CD14-positive monocyte (primary cell): ENCODE data around the gene RAPGEF6. TPM values are rescaled to one million over a fixed set of nuclear protein-coding genes. Genes with fewer than 3 reads are reported as not detected.

ENCODE experiments used
- DNase-seq, 3 donors: peaks; one replicate each; pipeline ENCODE4 v3.0.0-alpha.2; 2011 to 2022
- H2AFZ ChIP-seq: 2 replicates; pipeline ENCODE4 v1.6.0; 2012; ENCODE audit warnings: mild to moderate bottlenecking, low read depth, low read length, inconsistent platforms; ENCODE audit not compliant: insufficient read depth, poor library complexity, severe bottlenecking
- H3K27ac ChIP-seq, 2 donors: 1 replicate in 1 of 2; 2 replicates in 1 of 2; pipeline ENCODE4 v1.5.1; 2012 to 2013; ENCODE audit warnings: low read length in 2 of 2, control low read depth in 1 of 2, inconsistent platforms in 1 of 2, low read depth in 1 of 2, mild to moderate bottlenecking in 1 of 2
- H3K27me3 ChIP-seq, 2 donors: one replicate each; pipeline versions ENCODE4 v1.6.0 to v1.6.1; 2011 to 2013; ENCODE audit warnings: low read length in 2 of 2; ENCODE audit not compliant: control insufficient read depth in 2 of 2, insufficient read depth in 2 of 2
- H3K36me3 ChIP-seq, 2 donors: replicated peaks in 1 of 2; 1 replicate in 1 of 2; 2 replicates in 1 of 2; pipeline versions ENCODE4 v1.5.1 to v1.6.1; 2012 to 2013; ENCODE audit warnings: low read length in 2 of 2, control low read depth in 1 of 2, inconsistent platforms in 1 of 2, mild to moderate bottlenecking in 1 of 2; ENCODE audit not compliant: insufficient read depth in 2 of 2, control insufficient read depth in 1 of 2
- H3K4me1 ChIP-seq, 2 donors: 1 replicate in 1 of 2; 2 replicates in 1 of 2; pipeline versions ENCODE4 v1.5.1 to v1.6.1; 2012 to 2013; ENCODE audit warnings: low read length in 2 of 2, control low read depth in 1 of 2, inconsistent platforms in 1 of 2, mild to moderate bottlenecking in 1 of 2, moderate library complexity in 1 of 2; ENCODE audit not compliant: insufficient read depth in 2 of 2, control insufficient read depth in 1 of 2
- H3K4me2 ChIP-seq: replicated peaks from 2 replicates; pipeline ENCODE3; 2012; ENCODE audit warnings: low read length, moderate library complexity, mild to moderate bottlenecking; ENCODE audit not compliant: poor library complexity, severe bottlenecking; ENCODE audit errors: extremely low read depth
- H3K4me3 ChIP-seq, 3 experiments: fragments of 200-600 bp in 1 of 3; sonication (generic) in 1 of 3; replicated peaks in 1 of 3; 1 replicate in 2 of 3; 2 replicates in 1 of 3; pipeline ENCODE4 v1.5.1; 2011 to 2013; ENCODE audit warnings: low read length in 3 of 3, mild to moderate bottlenecking in 3 of 3, control low read depth in 2 of 3, low read depth in 2 of 3, inconsistent platforms in 1 of 3, moderate library complexity in 1 of 3
- H3K79me2 ChIP-seq: 2 replicates; pipeline ENCODE4 v1.6.0; 2012; ENCODE audit warnings: mild to moderate bottlenecking, control low read depth, inconsistent platforms, low read length, moderate library complexity; ENCODE audit not compliant: insufficient read depth
- H3K9ac ChIP-seq: 2 replicates; pipeline ENCODE4 v1.6.0; 2017; ENCODE audit warnings: low read length, mild to moderate bottlenecking; ENCODE audit not compliant: insufficient read depth, poor library complexity, severe bottlenecking
- H3K9me3 ChIP-seq, 2 donors: replicated peaks in 1 of 2; 1 replicate in 1 of 2; 2 replicates in 1 of 2; pipeline versions ENCODE4 v1.5.1 to v1.6.1; 2012 to 2013; ENCODE audit warnings: low read length in 2 of 2, control low read depth in 1 of 2; ENCODE audit not compliant: control insufficient read depth in 1 of 2, insufficient read depth in 1 of 2
- H4K20me1 ChIP-seq: 2 replicates; pipeline ENCODE4 v1.6.0; 2012; ENCODE audit warnings: mild to moderate bottlenecking, low read length, control low read depth, moderate library complexity; ENCODE audit not compliant: insufficient read depth
- H3K27ac Mint-ChIP-seq, 7 donors: one replicate each; pipeline ENCODE4 v1.8.0; 2020; ENCODE audit warnings: mild to moderate bottlenecking in 7 of 7, mixed read lengths in 7 of 7, moderate library complexity in 6 of 7, inconsistent platforms in 2 of 7
- H3K27me3 Mint-ChIP-seq, 3 donors: one replicate each; pipeline ENCODE4 v1.8.0; 2021 to 2022; ENCODE audit warnings: low read depth in 3 of 3, mild to moderate bottlenecking in 3 of 3, mixed read lengths in 3 of 3, moderate library complexity in 3 of 3, inconsistent platforms in 1 of 3
- H3K36me3 Mint-ChIP-seq, 2 donors: one replicate each; pipeline ENCODE4 v1.8.0; 2020; ENCODE audit warnings: mixed read lengths in 2 of 2, inconsistent platforms in 1 of 2, mild to moderate bottlenecking in 1 of 2
- H3K4me1 Mint-ChIP-seq: one replicate; pipeline ENCODE4 v1.8.0; 2020; ENCODE audit warnings: mild to moderate bottlenecking, mixed read lengths
- H3K4me3 Mint-ChIP-seq, 2 donors: one replicate each; pipeline ENCODE4 v1.8.0; 2020; ENCODE audit warnings: mild to moderate bottlenecking in 2 of 2, mixed read lengths in 2 of 2, moderate library complexity in 1 of 2
- H3K9me3 Mint-ChIP-seq, 7 donors: one replicate each; pipeline ENCODE4 v1.8.0; 2020 to 2022; ENCODE audit warnings: mixed read lengths in 7 of 7, mild to moderate bottlenecking in 6 of 7, moderate library complexity in 6 of 7, inconsistent platforms in 2 of 7
- WGBS: methylation state at CpG from one replicate; pipeline ENCODE4 v1.1.5; 2013; ENCODE audit warnings: missing lambda C conversion rate; ENCODE audit not compliant: insufficient coverage; 5-methylcytosine and 5-hydroxymethylcytosine counted together
- intact Hi-C, 2 donors: fragments of 100-400 bp; cut with micrococcal nuclease; formaldehyde crosslinking; loops; one replicate each; pipeline versions ENCODE4 v1.15.0 to v1.15.1; 2023
- polyA plus RNA-seq, 3 donors: library from polyadenylated mRNA; depleted of rRNA in 1 of 3; unstranded in 2 of 3; stranded (reverse) in 1 of 3; fragments of 300-500 nt in 2 of 3; fragments of >200 nt in 1 of 3; fragmentation: Illumina TruSeq in 2 of 3; gene quantifications; 1 replicate in 2 of 3; 2 replicates in 1 of 3; pipeline ENCODE4 v1.2.3, GENCODE V29; 2012 to 2021
- TF ChIP-seq, protein P1 (sequence below): fragments of 200-600 bp; IDR thresholded peaks from one replicate; pipeline ENCODE4 v1.8.0; 2022; ENCODE audit warnings: antibody characterized with exemption, mild to moderate bottlenecking

The RAPGEF6 gene
- polyA plus RNA-seq, 3 donors = 2.9 to 4.8 (median 4.8) TPM

DNA sequence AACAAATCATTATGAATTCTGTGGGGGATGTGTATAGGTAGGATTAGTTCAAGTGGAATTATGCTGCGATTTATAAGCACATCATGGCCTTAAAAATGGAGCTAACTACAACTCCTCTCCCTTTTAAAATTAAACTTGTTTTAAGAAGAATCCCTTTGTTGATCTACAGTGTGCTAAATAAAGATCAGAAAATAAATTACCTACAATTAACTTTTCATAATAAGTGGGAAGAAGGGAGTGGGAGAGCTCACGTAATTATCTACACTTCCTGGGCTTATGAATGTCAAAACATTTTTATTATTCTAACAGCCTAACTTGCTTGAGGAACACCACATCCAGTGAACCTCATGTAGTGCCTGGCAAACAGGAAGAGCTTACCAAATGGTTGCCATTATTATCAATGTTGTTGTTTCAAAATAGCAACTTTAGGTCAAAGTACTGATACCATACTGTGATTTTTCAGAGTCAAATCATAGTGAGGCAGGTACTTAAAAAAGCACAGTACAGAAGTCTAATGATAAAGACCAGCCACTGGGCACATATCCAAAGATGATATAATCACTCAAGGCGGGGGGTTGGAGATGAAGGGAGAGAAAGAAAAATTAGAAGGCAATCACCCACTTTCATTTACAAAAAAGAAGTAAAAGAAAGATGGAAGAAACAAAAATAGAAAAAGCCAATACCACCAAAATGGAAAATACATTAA, 174.0 kb downstream of the RAPGEF6 start:
- peaks cover 3 to 33% of the 10 kb centered on the region in 2 donors for H3K36me3 ChIP-seq
- no peak overlapping the region for H3K9ac ChIP-seq
- H4K20me1 ChIP-seq = no peaks in the 10 kb centered on the region
- Mint-ChIP-seq H3K4me3 (no peak overlapping the region), H3K9me3 (peaks cover 0 to 2% (median 0%) of the 10 kb centered on the region in 7 donors), H3K27me3 (no peaks in the 10 kb centered on the region), H3K27ac (no peak overlapping the region), H3K36me3 (peaks cover 28 to 31% of the 10 kb centered on the region in 2 donors), H3K4me1 (peaks cover 16% of the 10 kb centered on the region)
- H2AFZ ChIP-seq = no peak overlapping the region
- H3K79me2 ChIP-seq = no peaks in the 10 kb centered on the region
- TF ChIP-seq, protein P1, sequence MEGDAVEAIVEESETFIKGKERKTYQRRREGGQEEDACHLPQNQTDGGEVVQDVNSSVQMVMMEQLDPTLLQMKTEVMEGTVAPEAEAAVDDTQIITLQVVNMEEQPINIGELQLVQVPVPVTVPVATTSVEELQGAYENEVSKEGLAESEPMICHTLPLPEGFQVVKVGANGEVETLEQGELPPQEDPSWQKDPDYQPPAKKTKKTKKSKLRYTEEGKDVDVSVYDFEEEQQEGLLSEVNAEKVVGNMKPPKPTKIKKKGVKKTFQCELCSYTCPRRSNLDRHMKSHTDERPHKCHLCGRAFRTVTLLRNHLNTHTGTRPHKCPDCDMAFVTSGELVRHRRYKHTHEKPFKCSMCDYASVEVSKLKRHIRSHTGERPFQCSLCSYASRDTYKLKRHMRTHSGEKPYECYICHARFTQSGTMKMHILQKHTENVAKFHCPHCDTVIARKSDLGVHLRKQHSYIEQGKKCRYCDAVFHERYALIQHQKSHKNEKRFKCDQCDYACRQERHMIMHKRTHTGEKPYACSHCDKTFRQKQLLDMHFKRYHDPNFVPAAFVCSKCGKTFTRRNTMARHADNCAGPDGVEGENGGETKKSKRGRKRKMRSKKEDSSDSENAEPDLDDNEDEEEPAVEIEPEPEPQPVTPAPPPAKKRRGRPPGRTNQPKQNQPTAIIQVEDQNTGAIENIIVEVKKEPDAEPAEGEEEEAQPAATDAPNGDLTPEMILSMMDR = no peak
- peaks cover 9 to 21% of the 10 kb centered on the region in 2 donors for H3K4me1 ChIP-seq
- H3K9me3 ChIP-seq = no peaks in the 10 kb centered on the region
- intact Hi-C loops = no loop called here
- H3K27ac ChIP-seq = no peak overlapping the region
- WGBS = no CpG with 5 or more reads among the region's 3 CpGs
- H3K4me2 ChIP-seq = no peak overlapping the region
- no peak overlapping the region for H3K4me3 ChIP-seq
- no peaks in the 10 kb centered on the region for H3K27me3 ChIP-seq
- DNase-seq = no peak

DNA sequence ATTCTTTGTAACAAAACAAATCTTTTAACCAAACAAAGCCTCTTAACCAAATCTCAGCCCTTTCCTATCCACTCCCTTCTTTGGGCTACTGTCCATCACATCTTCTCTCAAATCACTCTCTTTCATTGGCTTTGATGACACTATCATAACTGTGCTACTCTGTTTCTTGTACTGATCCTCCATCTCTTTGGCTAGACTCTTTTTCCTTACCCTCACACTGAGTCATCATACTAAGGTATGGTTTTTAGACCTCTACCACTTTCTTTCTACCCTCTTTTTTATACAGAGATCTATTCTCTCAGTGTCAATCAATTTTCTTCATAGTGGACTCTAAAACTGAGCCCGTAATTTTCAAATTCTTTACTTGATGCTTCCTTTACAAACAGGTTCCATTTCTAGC, 174.9 kb downstream of the RAPGEF6 start:
- Histone ChIP-seq H2AFZ (no peak overlapping the region), H3K9me3 (peaks cover 0 to 3% of the 10 kb centered on the region in 2 donors), H3K4me2 (no peak overlapping the region), H3K36me3 (peaks cover 8 to 41% of the 10 kb centered on the region in 2 donors), H4K20me1 (no peaks in the 10 kb centered on the region), H3K4me3 (no peak overlapping the region), H3K79me2 (no peaks in the 10 kb centered on the region), H3K27ac (no peak overlapping the region), H3K9ac (no peak overlapping the region), H3K4me1 (peaks cover 9 to 21% of the 10 kb centered on the region in 2 donors), H3K27me3 (no peaks in the 10 kb centered on the region)
- DNase-seq = no peak
- Mint-ChIP-seq H3K27ac (no peak overlapping the region), H3K9me3 (peaks cover 0 to 3% (median 0%) of the 10 kb centered on the region in 7 donors), H3K4me3 (no peak overlapping the region), H3K27me3 (no peaks in the 10 kb centered on the region), H3K4me1 (peaks cover 15% of the 10 kb centered on the region), H3K36me3 (peaks cover 30 to 33% of the 10 kb centered on the region in 2 donors)
- intact Hi-C loops = no loop called here
- TF ChIP-seq, protein P1 = no peak
- WGBS = no CpG with 5 or more reads among the region's 1 CpG
